ENCODE data around the gene PSMB7.

DNA sequence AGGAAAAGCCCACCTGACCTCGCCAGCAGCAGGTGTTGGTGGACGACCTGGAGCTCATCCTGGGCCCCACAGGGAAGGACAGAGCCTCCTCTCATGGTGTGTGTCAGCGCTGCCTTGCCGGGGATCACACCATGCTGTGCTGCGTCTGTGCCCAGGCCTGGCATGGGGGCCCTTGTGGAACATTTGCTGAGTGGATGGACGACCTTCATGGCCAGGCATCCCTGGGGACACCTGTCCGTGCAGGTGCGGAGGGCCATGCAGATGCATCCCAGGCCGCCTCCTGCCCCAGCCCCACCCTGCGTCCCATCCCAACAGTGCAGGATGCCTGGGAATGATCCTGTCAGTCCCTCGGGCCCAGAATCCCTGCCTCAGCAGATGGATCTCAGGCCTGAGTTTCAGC is 83.7 kb downstream of the PSMB7 start:
- TF ChIP-seq, protein P1, sequence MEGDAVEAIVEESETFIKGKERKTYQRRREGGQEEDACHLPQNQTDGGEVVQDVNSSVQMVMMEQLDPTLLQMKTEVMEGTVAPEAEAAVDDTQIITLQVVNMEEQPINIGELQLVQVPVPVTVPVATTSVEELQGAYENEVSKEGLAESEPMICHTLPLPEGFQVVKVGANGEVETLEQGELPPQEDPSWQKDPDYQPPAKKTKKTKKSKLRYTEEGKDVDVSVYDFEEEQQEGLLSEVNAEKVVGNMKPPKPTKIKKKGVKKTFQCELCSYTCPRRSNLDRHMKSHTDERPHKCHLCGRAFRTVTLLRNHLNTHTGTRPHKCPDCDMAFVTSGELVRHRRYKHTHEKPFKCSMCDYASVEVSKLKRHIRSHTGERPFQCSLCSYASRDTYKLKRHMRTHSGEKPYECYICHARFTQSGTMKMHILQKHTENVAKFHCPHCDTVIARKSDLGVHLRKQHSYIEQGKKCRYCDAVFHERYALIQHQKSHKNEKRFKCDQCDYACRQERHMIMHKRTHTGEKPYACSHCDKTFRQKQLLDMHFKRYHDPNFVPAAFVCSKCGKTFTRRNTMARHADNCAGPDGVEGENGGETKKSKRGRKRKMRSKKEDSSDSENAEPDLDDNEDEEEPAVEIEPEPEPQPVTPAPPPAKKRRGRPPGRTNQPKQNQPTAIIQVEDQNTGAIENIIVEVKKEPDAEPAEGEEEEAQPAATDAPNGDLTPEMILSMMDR (IDR thresholded peaks at IDR 0.05; ENCODE audit: low read depth, low read length) = no peak
- no peak for TF ChIP-seq EZH2phosphoT487 (IDR thresholded peaks at IDR 0.05; ENCODE audit: low read depth)
